ENCODE data around the gene TAF3. TPM values are rescaled to one million over a fixed set of nuclear protein-coding genes. Genes with fewer than 3 reads are reported as not detected.

TAF3 gene
- total and polyA plus RNA-seq, 7 donors, result 3.0 to 12.2 (median 5.2) TPM

DNA sequence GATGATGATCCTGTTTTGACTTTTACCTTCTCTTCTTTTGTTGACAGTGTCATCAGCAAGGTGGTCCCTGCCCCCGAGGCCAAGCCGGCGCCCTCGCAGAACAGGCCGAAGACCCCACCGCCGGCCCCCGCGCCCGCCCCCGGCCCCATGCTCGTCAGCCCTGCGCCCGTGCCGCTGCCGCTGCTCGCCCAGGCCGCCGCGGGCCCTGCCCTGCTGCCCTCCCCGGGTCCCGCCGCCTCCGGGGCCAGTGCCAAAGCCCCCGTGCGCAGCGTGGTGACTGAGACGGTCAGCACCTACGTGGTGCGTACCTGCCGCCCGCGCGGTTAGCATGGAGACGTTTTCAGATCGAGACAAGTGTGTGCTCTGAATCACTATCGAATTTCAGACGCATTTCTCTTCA lies 190.7 kb downstream of the TAF3 start:
- WGBS, 2 donors, result 97 to 98% methylated on average over 38 of the region's 38 CpGs
- no peaks in the 10 kb centered on the region for H3K4me1 ChIP-seq
- intact Hi-C loops (cut with DNase I), result no loop called here
- peaks cover 0 to 35% (median 9%) of the 10 kb centered on the region in 4 donors for H3K36me3 ChIP-seq
- peaks cover 0 to 2% (median 0%) of the 10 kb centered on the region in 4 donors for H3K9me3 ChIP-seq
- H3K4me3 ChIP-seq, result no peak overlapping the region
- H3K27ac ChIP-seq, result no peak overlapping the region
- DNase-seq, result no peak
- no peaks in the 10 kb centered on the region for H3K27me3 ChIP-seq
- TF ChIP-seq POLR2AphosphoS5 (IDR thresholded peaks at IDR 0.05), result no peak
- TF ChIP-seq, protein P1, sequence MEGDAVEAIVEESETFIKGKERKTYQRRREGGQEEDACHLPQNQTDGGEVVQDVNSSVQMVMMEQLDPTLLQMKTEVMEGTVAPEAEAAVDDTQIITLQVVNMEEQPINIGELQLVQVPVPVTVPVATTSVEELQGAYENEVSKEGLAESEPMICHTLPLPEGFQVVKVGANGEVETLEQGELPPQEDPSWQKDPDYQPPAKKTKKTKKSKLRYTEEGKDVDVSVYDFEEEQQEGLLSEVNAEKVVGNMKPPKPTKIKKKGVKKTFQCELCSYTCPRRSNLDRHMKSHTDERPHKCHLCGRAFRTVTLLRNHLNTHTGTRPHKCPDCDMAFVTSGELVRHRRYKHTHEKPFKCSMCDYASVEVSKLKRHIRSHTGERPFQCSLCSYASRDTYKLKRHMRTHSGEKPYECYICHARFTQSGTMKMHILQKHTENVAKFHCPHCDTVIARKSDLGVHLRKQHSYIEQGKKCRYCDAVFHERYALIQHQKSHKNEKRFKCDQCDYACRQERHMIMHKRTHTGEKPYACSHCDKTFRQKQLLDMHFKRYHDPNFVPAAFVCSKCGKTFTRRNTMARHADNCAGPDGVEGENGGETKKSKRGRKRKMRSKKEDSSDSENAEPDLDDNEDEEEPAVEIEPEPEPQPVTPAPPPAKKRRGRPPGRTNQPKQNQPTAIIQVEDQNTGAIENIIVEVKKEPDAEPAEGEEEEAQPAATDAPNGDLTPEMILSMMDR (IDR thresholded peaks at IDR 0.05), result no peak
- TF ChIP-seq EP300 (IDR thresholded peaks at IDR 0.05), result no peak
- TF ChIP-seq POLR2A (IDR thresholded peaks at IDR 0.05), result no peak

DNA sequence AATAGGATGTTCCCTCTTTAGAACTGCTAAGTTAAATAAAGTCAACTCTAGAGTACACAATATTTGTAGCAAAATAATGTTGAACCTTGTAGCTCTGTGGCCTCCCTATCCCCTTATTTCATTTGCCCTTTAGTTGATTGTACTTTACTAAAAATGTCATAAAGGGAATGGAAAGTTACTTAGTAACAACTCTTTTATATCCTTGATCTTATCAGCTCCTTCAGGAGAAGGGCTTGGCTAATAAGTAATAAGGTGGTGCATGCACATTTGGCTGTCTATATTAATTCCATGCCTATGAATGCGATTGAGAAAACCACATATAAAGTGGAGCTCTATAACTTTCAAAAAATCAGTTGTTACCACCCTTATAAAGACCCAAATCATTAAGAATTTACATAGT lies 194.7 kb downstream of the TAF3 start:
- no peak for TF ChIP-seq POLR2A (IDR thresholded peaks at IDR 0.05)
- no peaks in the 10 kb centered on the region for H3K4me1 ChIP-seq
- H3K27me3 ChIP-seq, result no peaks in the 10 kb centered on the region
- H3K4me3 ChIP-seq, result no peak overlapping the region
- WGBS, 2 donors, result 70 to 85% methylated on average over 1 of the region's 1 CpG
- intact Hi-C loops (cut with DNase I), result no loop called here
- peaks cover 0 to 54% (median 12%) of the 10 kb centered on the region in 4 donors for H3K36me3 ChIP-seq
- no peak for DNase-seq
- H3K9me3 ChIP-seq, result no peaks in the 10 kb centered on the region
- no peak overlapping the region for H3K27ac ChIP-seq

DNA sequence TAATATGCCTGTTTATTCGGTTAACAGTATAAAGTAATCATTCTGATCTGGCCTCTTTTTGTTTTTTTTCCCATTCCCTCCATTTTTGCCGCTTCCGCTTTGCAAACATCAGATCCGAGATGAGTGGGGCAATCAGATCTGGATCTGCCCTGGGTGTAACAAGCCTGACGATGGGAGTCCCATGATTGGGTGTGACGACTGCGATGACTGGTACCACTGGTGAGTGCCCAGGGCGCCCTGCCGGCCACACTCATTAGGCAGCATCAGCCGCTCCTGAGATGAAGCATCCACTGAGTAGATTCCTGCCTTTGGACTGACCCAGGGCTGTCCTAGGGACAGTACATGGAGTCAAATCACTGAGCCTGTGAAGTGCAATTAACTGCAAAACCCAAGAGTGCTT lies 195.3 kb downstream of the TAF3 start:
- Histone ChIP-seq H3K27ac (no peak overlapping the region), H3K4me1 (no peaks in the 10 kb centered on the region), H3K36me3 (peaks cover 0 to 54% (median 12%) of the 10 kb centered on the region in 4 donors), H3K4me3 (no peak overlapping the region), H3K9me3 (no peaks in the 10 kb centered on the region), H3K27me3 (no peaks in the 10 kb centered on the region)
- DNase-seq, result no peak
- WGBS, 2 donors, result 97 to 98% methylated on average over 10 of the region's 10 CpGs
- intact Hi-C loops (cut with DNase I), result no loop called here
- no peak for TF ChIP-seq EP300 (IDR thresholded peaks at IDR 0.05)
- TF ChIP-seq, protein P1 (IDR thresholded peaks at IDR 0.05), result no peak
- no peak for TF ChIP-seq POLR2A (IDR thresholded peaks at IDR 0.05)
- TF ChIP-seq POLR2AphosphoS5 (IDR thresholded peaks at IDR 0.05), result no peak

DNA sequence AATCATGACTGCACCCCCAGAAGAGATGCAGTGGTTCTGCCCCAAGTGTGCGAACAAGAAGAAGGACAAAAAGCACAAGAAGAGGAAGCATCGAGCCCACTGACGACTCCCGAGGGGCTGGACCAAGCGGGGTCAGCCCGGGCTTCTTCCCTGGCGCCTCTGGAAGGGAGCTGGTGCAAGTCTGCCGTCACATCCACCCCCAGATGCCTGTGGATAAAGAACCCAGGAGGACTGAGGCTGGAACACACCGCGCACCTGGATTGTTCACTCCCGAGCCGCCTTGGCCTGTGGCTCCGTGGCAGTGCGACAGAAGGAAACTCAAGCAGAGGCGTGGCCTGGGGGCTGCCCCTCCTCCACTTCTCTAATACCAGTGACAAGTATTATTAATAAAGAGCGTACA lies 196.3 kb downstream of the TAF3 start:
- DNase-seq, result no peak
- Histone ChIP-seq H3K36me3 (peaks cover 0 to 44% (median 8%) of the 10 kb centered on the region in 4 donors), H3K4me3 (no peak overlapping the region), H3K27me3 (no peaks in the 10 kb centered on the region), H3K4me1 (no peaks in the 10 kb centered on the region), H3K27ac (no peak overlapping the region), H3K9me3 (no peaks in the 10 kb centered on the region)
- intact Hi-C loops (cut with DNase I), result no loop called here
- no peak for TF ChIP-seq POLR2AphosphoS5 (IDR thresholded peaks at IDR 0.05)
- TF ChIP-seq, protein P1 (IDR thresholded peaks at IDR 0.05), result no peak
- no peak for TF ChIP-seq EP300 (IDR thresholded peaks at IDR 0.05)
- TF ChIP-seq POLR2A (IDR thresholded peaks at IDR 0.05), result no peak
- WGBS, 2 donors, result 95 to 96% methylated on average over 16 of the region's 16 CpGs

DNA sequence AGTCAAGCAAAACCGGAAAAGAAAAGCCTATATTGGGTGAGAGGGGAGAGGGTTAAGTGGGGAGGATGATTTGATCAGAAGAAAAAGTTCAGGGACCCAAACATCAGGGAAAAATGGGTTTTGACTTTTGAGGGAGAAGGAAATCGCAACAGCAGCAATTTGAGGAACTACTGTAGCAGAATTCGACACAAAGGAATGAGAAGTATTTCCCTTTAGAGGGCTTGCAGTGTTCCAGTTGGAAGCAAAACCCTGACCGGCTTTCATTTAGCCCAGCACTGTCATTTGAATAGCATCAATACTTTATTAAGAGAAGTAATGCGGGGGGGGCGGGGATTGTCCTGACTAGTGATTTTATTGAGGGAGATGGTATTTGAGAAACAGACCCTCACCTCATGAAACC lies 199.0 kb downstream of the TAF3 start:
- no peaks in the 10 kb centered on the region for H3K9me3 ChIP-seq
- TF ChIP-seq POLR2AphosphoS5 (IDR thresholded peaks at IDR 0.05) (no peak), POLR2A (IDR thresholded peaks at IDR 0.05) (no peak), EP300 (IDR thresholded peaks at IDR 0.05) (no peak)
- no peaks in the 10 kb centered on the region for H3K27me3 ChIP-seq
- intact Hi-C loops (cut with DNase I), result no loop called here
- peaks cover 0 to 25% (median 3%) of the 10 kb centered on the region in 4 donors for H3K36me3 ChIP-seq
- DNase-seq, result no peak
- WGBS, 2 donors, result 84 to 89% methylated on average over 6 of the region's 6 CpGs
- no peaks in the 10 kb centered on the region for H3K4me1 ChIP-seq
- H3K27ac ChIP-seq, result no peak overlapping the region
- H3K4me3 ChIP-seq, result no peak overlapping the region

DNA sequence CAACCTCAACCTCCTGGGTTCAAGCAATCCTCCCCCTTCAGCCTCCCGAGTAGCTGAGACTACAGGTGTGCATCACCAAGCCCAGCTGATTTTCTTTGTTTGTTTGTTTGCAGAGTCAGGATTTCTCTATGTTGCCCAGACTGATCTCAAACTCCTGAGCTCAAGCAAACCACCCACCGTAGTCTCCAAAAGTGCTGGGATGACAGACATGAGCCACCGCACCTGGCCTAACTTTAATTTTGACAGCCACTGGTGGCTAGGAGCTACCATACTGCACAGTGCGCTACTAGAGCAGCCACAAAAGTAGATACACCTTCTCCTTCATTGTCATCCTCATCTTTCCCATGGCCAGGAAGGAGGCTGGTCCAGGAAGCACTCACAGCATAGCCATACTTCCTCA lies 205.0 kb downstream of the TAF3 start:
- Histone ChIP-seq H3K4me3 (no peak overlapping the region), H3K27ac (no peak overlapping the region), H3K27me3 (peaks cover 0 to 32% (median 0%) of the 10 kb centered on the region in 3 donors), H3K4me1 (no peaks in the 10 kb centered on the region), H3K36me3 (no peaks in the 10 kb centered on the region), H3K9me3 (no peaks in the 10 kb centered on the region)
- TF ChIP-seq EP300 (IDR thresholded peaks at IDR 0.05) (no peak), POLR2AphosphoS5 (IDR thresholded peaks at IDR 0.05) (no peak), POLR2A (IDR thresholded peaks at IDR 0.05) (no peak)
- TF ChIP-seq, protein P1 (IDR thresholded peaks at IDR 0.05), result no peak
- 85 to 92% methylated on average over 4 of the region's 4 CpGs for WGBS, 2 donors
- no peak for DNase-seq
- intact Hi-C loops (cut with DNase I), result no loop called here
